ENCODE results near the gene VANGL2. TPM values are rescaled to one million over a fixed set of nuclear protein-coding genes. Genes with fewer than 3 reads are reported as not detected.

The VANGL2 gene
- total and polyA plus RNA-seq, 2 donors from 2014 or later, result 3.8 to 8.1 TPM

- Histone ChIP-seq H3K27me3 (ENCODE audit: control insufficient read depth, insufficient read depth, low read length) (no peaks in the 10 kb centered on the region), H3K36me3 (ENCODE audit: control insufficient read depth in 2 of 3, insufficient read depth in 3 of 3, low read length in 3 of 3) (no peaks in the 10 kb centered on the region), H3K4me3 (ENCODE audit: low read length in 3 of 3) (no peak overlapping the region), H3K27ac (ENCODE audit: low read depth in 2 of 2, low read length in 2 of 2) (no peak overlapping the region), H3K9ac (ENCODE audit: low read length in 3 of 3) (no peak overlapping the region), H3K4me1 (ENCODE audit: control insufficient read depth in 2 of 3, insufficient read depth in 2 of 3, low read depth in 1 of 3, low read length in 3 of 3) (no peaks in the 10 kb centered on the region), H3K9me3 (ENCODE audit: control insufficient read depth in 2 of 3, insufficient read depth in 1 of 3, low read length in 3 of 3) (no peaks in the 10 kb centered on the region)
- no peak for FAIRE-seq
- intact Hi-C loops (cut with DNase I), result no loop called here
- TF ChIP-seq CTCF (IDR thresholded peaks at IDR 0.05; ENCODE audit: borderline replicate concordance, extremely low read depth, insufficient read depth), result no peak
- no peak for DNase-seq
Measured at GRCh38 chr1:160394673-160395072, 5.7 kb upstream of the VANGL2 start.

- no peaks in the 10 kb centered on the region for H3K9me3 ChIP-seq (ENCODE audit: control insufficient read depth in 2 of 3, insufficient read depth in 1 of 3, low read length in 3 of 3)
- peaks cover 0 to 10% (median 7%) of the 10 kb centered on the region in 3 donors for H3K4me1 ChIP-seq (ENCODE audit: control insufficient read depth in 2 of 3, insufficient read depth in 2 of 3, low read depth in 1 of 3, low read length in 3 of 3)
- intact Hi-C loops (cut with DNase I), result no loop called here
- no peak for DNase-seq
- FAIRE-seq, result no peak
- H3K36me3 ChIP-seq (ENCODE audit: control insufficient read depth in 2 of 3, insufficient read depth in 3 of 3, low read length in 3 of 3), result no peaks in the 10 kb centered on the region
- no peak overlapping the region for H3K9ac ChIP-seq (ENCODE audit: low read length in 3 of 3)
- no peak for TF ChIP-seq CTCF (IDR thresholded peaks at IDR 0.05; ENCODE audit: borderline replicate concordance, extremely low read depth, insufficient read depth)
- H3K4me3 ChIP-seq (ENCODE audit: low read length in 3 of 3), result no peak overlapping the region
- no peaks in the 10 kb centered on the region for H3K27me3 ChIP-seq (ENCODE audit: control insufficient read depth, insufficient read depth, low read length)
- no peak overlapping the region for H3K27ac ChIP-seq (ENCODE audit: low read depth in 2 of 2, low read length in 2 of 2)
Measured at GRCh38 chr1:160397651-160398050, 2.7 kb upstream of the VANGL2 start.

GRCh38 chr1:160398823-160399222, 1.5 kb upstream of the VANGL2 start:
- FAIRE-seq, result no peak
- H3K9me3 ChIP-seq (ENCODE audit: control insufficient read depth in 2 of 3, insufficient read depth in 1 of 3, low read length in 3 of 3), result no peaks in the 10 kb centered on the region
- H3K27ac ChIP-seq (ENCODE audit: low read depth in 2 of 2, low read length in 2 of 2), result no peak overlapping the region
- H3K36me3 ChIP-seq (ENCODE audit: control insufficient read depth in 2 of 3, insufficient read depth in 3 of 3, low read length in 3 of 3), result no peaks in the 10 kb centered on the region
- no peak overlapping the region for H3K9ac ChIP-seq (ENCODE audit: low read length in 3 of 3)
- no peak overlapping the region for H3K4me3 ChIP-seq (ENCODE audit: low read length in 3 of 3)
- intact Hi-C loops (cut with DNase I), result no loop called here
- peaks cover 2 to 11% (median 7%) of the 10 kb centered on the region in 3 donors for H3K4me1 ChIP-seq (ENCODE audit: control insufficient read depth in 2 of 3, insufficient read depth in 2 of 3, low read depth in 1 of 3, low read length in 3 of 3)
- no peaks in the 10 kb centered on the region for H3K27me3 ChIP-seq (ENCODE audit: control insufficient read depth, insufficient read depth, low read length)
- no peak for DNase-seq
- TF ChIP-seq CTCF (IDR thresholded peaks at IDR 0.05; ENCODE audit: borderline replicate concordance, extremely low read depth, insufficient read depth), result no peak
